GM19043 (cell line): Measurements from ENCODE around the gene ERN1.

ENCODE experiments used
- ATAC-seq: cut with Tn5 transposase; IDR thresholded peaks from one replicate; pipeline ENCODE4 v1.9.1; 2021; ENCODE audit warnings: low read depth; ENCODE audit not compliant: unreplicated experiment

Gene ERN1

DNA sequence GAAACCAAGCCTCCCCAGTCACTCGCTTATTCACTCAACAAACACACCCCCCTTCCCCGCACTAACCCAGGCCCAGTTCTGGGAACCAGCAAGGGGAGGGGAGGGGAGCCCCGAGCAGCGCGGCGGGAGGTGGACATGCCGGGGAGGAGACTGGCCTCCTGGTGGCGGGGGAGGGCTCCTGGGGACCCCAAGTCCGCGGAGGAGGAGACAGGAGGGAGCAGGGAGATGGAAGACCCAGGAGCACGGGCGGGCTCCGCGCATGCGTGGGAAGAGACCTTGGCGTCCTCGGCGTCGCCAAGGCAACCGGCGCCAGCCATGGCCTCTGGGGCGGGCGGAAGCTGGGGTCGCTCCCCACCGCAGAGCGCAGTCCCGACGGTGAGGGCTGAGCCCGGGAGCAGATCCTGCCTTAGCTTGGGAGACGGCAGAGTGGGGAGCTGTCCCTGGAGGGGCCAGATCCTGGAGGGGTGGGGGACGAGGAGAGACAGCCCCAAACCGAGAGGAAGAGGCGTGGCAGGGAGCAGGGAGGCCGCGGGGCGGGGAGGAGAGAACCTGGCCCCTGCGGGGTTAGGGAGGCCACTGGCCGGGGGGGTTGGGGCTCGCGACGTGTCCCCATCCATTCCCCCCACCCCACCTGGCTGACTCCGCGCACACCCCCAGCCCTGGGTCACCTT is 131.8 kb downstream of the ERN1 start, which contains the start of gene PRR29:
Gene PRR29, plus strand, starts transcription at position 302 of the 671 bp plus-strand sequence. Its CDS starts 14 bp downstream, at position 316.
- ATAC-seq, result no peak

DNA sequence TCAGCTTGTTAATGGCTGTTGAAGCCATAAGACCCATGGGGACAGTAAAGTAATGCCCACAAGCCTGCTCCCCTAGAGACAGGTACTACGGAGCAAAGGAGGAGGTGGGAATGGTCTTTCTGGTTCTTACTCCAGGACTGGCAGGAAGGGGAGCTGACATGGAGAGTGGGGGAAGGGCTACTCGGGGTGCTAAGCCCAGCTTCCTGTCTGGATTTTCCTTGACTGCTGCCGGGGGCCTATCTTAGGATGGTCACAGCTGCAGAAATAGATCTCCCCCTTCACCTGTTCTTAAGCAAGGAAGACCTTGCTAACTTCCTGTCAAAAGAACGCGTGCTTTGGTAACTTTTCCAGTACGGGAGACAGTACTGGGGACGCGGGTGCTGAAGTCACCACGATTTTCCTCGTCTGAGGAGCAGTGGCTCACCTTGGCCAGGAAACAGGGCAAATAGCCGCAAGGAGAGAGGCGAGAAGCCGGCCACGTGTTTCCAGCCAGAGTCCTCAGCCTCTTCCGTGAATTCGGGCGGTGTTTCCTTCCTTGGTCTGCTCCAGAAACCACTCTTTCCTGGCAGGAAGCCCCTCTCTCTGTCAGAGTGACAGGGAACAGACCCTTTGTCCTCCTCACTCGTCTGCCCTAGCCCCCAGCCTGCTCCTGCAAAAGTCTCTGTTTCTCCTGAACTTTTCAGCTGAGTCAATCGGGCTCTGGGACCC is 132.4 kb downstream of the ERN1 start:
- no peak for ATAC-seq

DNA sequence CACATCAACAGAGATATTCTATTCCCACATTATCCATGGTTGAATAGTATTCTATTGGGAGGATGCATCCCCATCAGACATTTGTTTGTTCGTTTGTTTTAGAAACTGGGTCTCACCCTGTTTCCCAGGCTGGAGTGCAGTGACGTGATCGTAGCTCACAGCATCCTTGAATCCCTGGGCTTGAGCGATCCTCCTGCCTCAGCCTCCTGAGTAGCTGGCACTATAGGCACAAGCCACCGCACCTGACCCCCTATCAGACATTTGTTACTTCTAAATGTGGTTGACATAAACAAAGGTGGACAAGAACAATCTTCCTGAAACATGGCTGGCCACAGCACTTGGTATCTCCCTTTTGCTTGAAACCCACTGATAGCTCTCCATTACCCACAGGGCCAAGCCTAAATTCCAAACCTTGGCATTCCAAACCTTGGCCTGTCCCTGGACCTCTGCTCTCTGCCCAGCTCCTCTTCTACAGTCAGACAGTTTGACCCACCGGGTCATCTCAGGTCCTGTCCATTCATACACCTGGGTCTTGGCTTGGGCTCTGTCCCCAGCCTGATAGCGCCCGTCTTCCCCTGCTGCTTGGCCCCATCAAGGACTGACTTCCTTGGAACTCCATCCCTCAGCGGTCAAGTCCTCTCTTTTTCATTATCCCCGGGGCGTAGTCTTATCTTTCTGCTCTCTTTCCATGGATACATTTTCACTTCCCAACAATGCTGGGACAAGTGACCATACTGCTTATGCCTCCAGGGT is 133.3 kb downstream of the ERN1 start:
- ATAC-seq, result no peak

DNA sequence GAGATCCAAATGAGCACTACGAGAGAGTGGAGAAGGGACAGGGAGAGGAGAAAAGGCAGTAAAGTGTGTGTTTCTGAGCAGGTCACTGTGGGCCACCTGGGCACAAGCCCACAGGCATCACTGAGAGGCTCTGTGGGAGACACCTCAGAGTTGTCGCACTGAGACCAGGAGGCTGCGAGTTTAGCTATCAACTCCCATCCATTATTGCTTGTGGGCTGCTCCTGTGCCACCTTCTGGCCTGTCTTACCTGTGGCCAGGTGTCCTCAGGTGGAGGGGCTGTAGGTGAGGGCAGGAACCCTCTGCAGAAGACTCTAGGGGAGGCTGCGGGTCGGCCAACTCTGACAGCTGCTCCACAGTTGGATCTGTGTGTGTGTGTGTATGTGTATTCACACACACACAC is 134.3 kb downstream of the ERN1 start:
- ATAC-seq, result no peak

DNA sequence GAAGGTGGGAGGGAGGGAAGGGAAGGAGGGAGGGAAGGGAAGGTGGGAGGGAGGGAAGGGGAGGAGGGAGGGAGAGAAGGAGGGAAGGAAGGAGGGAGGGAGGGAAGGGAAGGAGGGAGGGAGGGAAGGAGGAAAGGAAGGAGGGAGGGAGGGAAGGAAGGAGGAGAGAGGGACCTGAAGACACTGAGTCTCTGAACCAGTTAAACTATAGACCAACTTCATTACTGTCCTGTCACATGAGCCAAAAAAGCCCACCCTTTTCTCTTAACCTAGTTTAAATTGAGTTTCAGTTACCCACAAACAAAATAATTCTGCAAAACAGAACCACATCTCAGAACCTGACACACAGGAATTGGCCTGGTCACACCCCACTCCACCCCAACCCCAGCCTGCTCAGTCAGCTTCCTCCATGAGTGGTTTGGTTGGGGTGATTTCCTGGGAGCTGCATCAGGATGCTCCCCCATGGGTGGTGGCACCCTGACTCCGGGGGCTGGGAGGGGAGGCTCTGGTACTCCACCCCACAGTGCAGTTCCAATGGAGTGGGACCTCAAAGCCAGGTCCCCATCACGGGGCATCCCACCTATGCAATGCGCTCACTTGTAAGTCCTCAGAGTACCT is 136.5 kb downstream of the ERN1 start:
- ATAC-seq, result no peak

DNA sequence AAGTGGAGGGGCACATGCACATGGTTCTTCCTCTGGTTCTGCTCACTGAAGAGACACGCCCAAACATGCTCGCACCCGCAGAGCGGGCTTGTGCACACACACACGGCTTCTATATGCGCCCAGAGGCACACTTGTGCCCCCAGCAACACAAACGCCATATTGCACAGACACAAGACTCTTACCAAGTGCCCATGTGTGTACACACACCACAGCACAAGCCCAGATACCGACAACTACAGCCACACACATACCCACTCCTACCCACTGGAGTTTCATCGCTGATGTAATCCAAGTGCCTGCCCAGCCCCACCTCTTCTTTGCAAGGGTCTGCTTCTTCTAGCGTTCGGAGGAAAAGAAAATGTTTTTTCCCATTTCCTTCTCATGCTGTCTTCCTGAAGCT is 138.3 kb downstream of the ERN1 start:
- no peak for ATAC-seq

DNA sequence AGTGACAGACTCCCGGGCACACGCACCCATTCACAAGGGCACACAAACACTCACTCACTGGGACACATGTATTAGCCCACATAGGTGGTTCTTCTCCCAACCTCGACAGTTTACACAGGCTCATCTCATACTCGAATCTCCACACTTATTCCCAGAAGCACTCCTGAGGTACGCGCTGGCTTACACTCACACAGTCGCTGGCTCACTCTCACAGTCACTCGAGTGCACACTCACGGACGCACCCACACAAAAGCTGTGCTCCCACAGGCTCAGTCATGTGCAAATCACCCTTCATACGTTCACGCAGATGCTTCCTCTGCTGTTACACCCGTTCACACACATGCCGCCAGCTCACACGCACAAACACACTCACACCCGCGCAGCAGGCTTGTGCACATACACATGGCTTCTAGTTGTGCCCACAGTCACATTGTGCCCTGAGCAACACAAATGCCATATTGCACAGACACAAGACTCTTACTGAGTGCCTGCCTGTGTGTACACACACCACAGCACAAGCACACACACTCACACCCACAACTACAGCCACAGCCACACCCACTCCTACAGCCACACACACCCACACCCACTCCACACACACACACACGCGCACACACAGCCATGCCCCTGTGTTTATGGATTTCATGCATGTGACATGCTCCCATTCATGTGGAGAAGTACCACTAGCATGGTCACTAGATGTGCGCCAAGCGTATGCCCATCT is 140.2 kb downstream of the ERN1 start:
- no peak for ATAC-seq
